Activated CD8-positive, alpha-beta memory T cell treated with anti-CD3 and anti-CD28 coated beads for 36 hours (primary cell): Measurements from ENCODE around the gene INSIG1. TPM values are rescaled to one million over a fixed set of nuclear protein-coding genes. Genes with fewer than 3 reads are reported as not detected.

Experiments
- CTCF ChIA-PET: fragments of 350-600 bp; sonication (Branson Sonifier 250); formaldehyde crosslinking; loops from one replicate; lab custom pipeline; 2021; ENCODE audit warnings: antibody characterized with exemption; lab: Charles Lee
- POLR2A ChIA-PET: fragments of 350-600 bp; sonication (Branson Sonifier 250); formaldehyde crosslinking; loops from one replicate; lab custom pipeline; 2021; ENCODE audit warnings: antibody characterized with exemption; lab: Charles Lee
- total RNA-seq, 2 experiments: library from RNA; stranded (reverse); gene quantifications; one replicate each; pipeline ENCODE4 v1.2.3, GENCODE V29; 2021

Gene INSIG1
- total RNA-seq, 2 experiments from 2014 or later: 45.7 to 47.0 TPM

DNA sequence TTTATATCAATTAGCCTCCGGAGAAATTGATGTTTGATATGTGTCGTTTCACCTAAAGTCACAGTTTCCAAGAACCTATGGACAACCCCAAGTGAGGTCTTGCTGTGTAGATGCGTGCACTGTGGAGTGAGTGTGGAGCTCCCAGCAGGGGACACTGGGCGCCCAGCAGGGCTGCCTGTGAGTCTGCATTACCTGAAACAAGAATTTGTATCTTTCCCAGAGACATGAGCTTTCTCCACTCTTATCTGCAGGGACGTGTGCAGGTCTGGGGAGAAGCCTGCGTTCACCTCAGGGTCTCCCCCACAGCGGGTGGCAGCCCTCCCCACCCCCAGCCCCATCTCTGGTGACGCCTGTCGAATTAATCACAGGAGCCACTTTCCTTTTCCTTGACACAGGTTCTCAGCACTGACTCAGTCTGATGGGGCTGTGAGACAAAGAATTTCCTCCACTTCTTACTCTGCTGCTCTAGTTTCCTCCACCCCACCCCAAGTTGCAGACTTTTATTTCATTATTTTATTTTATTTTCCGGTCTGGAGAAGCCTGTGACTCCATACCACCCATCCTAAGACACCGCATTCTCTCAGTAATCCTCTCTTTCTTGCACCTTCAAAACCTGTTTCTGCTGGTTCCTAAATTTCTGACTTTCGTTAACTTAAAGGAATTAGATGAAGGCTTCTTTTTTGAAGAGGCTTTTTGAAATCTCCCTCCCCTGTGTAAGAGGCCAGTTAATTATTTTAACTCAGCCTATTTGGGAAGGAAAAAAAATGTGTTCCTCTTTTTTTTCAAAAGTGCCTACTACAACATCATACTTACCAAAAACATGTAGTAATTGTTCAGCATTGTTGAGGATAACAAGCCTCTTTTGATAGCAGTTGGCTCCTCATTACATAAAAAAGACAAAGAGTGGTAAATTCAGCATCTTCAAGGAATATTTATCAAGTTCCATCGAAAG is 17.0 kb upstream of the INSIG1 start:
- POLR2A ChIA-PET: no interaction called here
- CTCF ChIA-PET: interaction anchor here (1.0 kb wide), 1 partner anchor 317 kb away, joined by 3 read pairs; no protein-coding TSS in a partner anchor

DNA sequence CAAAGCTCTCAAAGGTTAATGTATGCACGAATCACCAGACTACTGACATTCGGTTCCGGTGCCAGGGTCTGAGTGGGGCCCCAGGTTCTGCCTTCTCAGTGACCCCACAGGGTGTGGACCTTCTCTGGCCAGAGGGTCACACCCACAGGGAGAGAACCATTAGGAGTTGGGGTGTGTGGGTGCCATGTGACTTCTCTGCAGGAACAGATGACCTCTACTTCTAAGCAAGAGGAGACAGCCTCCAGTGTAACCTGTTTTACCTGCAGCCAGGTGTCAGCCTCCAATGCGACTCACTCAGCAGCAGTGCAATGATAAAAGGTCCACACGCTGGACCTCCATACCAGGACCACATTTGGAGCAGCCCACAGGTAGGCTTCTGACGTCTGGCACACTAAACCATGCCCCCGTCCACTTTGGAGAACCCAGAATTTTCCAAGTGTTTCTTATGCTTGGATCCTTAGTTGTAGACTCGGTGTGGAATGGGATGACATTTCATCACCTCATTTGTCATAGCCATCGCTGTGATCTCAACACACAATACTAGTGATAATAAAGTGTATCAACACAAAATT is 16.2 kb upstream of the INSIG1 start:
- POLR2A ChIA-PET: no interaction called here

DNA sequence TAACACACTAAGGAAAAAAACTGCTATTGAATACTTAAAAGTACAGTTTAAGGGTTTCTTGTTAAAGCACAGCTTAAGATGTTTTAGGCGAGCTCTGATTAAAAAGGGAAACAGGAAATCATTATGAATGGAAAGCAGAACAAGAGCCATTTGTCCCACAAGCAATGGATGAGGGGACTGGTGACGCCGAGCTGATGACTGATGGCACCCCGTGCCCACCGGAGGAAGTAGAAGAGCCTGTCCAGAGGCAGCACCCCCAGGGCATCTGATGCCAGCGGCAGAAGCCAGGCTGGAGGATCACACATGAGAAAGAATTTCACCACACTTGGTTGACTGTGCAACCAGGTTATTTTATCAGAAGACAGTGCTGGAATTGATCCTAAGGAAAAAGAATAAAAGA is 15.0 kb upstream of the INSIG1 start:
- CTCF ChIA-PET: interaction anchor here (0.9 to 4.1 kb wide), 3 partner anchors 10 to 16 kb away, joined by 3 to 11 read pairs (median 4); no protein-coding TSS in a partner anchor
- POLR2A ChIA-PET: interaction anchor here (1.0 kb wide), 1 partner anchor 14 kb away, joined by 3 read pairs; no protein-coding TSS in a partner anchor

More for the DNA sequence above, 16.2 kb upstream of the INSIG1 start:
- CTCF ChIA-PET: interaction anchor here (1.0 to 4.1 kb wide), 3 partner anchors 15 to 318 kb away, joined by 3 to 11 read pairs (median 4); no protein-coding TSS in a partner anchor

DNA sequence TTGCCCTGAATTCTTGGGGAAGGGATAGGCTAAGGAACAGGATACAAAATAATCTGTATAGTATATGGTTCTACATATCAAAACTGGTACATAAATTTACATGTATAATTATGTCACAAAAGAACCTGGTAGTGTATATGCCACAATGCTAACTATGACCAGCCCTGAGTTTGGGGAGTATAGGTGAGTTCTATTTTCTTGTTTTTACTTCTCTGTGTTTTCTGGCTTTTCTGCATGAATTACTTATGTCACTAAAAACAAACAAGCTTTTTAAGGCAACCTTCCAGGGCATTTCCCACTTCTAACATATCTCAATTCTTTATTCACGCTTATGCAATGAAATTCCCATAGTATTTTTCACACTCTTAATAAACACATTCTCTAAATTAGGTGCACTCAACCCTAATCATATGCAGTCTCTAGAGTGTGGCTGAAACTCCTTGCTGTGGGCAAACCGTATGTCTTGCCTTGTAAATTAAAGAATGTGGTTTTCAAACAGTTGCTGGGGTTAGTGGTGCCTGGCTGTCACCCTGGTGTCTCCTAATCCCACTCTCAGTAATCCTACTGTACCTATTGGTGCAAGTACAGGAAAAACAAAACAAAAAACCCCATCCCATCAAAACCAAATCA is 14.0 kb upstream of the INSIG1 start:
- CTCF ChIA-PET: interaction anchor here (0.9 to 4.1 kb wide), 2 partner anchors 11 to 12 kb away, joined by 3 to 11 read pairs; no protein-coding TSS in a partner anchor
- POLR2A ChIA-PET: interaction anchor here (0.7 kb wide), 1 partner anchor 306 kb away, joined by 3 read pairs; no protein-coding TSS in a partner anchor

DNA sequence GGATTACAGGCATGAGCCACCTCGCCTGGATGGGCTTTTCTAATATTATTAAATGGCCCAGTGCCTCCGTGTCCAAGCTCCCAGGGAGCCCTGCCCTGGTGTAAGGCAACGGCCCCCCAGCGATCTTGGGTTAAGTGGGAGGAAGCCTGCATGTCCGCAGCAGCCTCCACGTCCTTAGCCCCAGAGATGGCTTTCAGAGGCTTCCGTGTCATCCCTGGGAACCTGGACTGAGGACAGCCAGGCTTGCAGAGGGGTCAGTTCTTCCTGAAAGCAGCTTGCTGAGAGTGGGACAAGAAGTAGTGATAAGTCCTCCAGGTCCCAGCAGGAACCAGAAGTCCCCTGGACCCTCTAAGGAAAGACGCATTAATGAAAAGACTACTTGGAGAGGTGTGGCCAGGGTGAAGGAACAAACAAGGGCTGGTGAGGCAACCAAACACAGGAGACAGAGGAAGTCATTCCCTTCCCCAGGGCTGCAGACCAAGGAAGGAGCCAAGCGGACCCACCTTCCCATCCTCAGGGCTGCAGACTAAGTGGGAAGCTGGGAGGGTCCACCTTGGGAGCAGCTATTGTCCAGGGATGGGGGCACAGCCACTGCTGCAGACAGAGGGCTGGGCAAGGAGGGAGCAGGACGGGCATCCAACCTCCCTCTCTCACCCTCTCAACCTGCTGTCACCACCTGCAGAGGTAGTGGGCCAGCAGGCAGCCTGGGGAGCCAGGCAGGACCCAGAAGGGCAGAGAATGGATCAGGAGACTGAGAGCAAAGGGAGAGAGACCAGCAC is 13.0 kb upstream of the INSIG1 start:
- ChIA-PET POLR2A (interaction anchor here (0.7 kb wide), 1 partner anchor 307 kb away, joined by 3 read pairs; no protein-coding TSS in a partner anchor), CTCF (interaction anchor here (4.1 kb wide), 1 partner anchor 11 kb away, joined by 11 read pairs; no protein-coding TSS in a partner anchor)

- ChIA-PET POLR2A (no interaction called here), CTCF (interaction anchor here (4.1 kb wide), 1 partner anchor 11 kb away, joined by 11 read pairs; no protein-coding TSS in a partner anchor)
These were observed 12.3 kb upstream of the INSIG1 start for GRCh38 chr7:155285423-155285822.

DNA sequence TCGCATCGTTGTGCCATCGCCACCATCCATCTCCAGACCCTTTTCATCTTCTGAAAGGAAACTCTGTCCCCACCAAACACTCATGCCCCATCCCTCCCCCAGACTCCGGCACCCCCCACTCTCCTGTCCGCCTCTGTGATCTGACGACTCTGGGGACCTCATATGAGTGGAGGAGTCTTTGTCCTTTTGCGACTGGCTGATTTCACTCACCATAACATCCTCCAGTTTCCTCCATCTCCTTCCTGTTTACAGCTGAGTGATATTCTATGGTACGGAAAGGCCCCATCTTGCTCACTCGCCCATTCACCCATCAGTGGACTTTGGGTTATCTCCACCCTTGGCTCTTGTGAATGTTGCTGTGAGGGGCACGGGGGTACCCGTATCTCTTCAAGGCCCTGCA is 11.8 kb upstream of the INSIG1 start:
- POLR2A ChIA-PET: no interaction called here
- CTCF ChIA-PET: no interaction called here

DNA sequence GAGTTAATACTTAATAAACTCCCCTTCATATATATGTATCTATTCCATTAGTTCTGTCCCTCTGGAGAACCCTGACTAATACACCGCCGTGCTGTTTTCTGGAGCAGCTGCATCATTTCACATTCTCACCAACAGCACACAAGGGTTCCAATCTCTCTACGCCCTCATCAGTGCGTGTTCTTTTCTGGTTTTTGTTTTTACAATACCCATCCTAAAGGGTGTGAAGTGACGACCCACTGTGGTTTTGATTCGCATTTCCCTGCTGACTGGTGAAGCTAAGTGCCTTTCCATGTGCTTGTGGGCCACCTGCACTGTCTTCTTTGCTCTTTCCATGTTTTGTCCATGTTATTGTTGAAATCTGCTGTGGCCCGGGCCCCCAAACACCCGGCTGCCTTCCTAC is 11.0 kb upstream of the INSIG1 start:
- ChIA-PET CTCF (no interaction called here), POLR2A (no interaction called here)

- ChIA-PET CTCF (interaction anchor here (1.5 kb wide), 1 partner anchor 58 kb away, joined by 4 read pairs; no protein-coding TSS in a partner anchor), POLR2A (no interaction called here)
These were observed 10.3 kb upstream of the INSIG1 start for GRCh38 chr7:155287284-155287935.

- ChIA-PET CTCF (interaction anchor here (1.5 kb wide), 1 partner anchor 57 kb away, joined by 4 read pairs; no protein-coding TSS in a partner anchor), POLR2A (no interaction called here)
These were observed 9.6 kb upstream of the INSIG1 start for GRCh38 chr7:155288055-155288454.

DNA sequence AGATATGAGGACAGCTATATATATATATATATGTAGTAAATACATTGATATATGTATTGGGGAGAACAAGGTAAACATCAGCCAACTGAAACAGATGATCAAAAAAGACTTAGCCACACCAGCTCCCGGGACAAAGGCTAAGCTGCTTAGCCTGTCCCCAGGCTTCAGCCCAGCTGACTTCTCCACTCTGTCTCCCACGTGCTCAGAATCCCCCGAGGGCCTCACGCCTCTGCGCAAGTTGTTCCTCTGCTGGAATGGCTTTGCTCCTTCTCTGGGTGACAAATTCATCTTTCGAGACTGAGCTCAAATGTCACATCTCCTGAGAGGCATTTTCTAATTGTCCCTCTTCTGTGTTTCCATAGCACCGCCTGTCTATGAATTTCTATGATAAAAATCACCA is 8.6 kb upstream of the INSIG1 start:
- CTCF ChIA-PET: interaction anchor here (0.8 to 1.0 kb wide), 2 partner anchors 8 to 56 kb away, joined by 3 read pairs; no protein-coding TSS in a partner anchor

GRCh38 chr7:155289949-155290501 is 7.7 kb upstream of the INSIG1 start:
- ChIA-PET POLR2A (interaction anchor here (1.4 kb wide), 1 partner anchor 7 kb away, joined by 4 read pairs; the partner anchor contains the start of gene INSIG1), CTCF (no interaction called here)

More for the DNA sequence above, 8.6 kb upstream of the INSIG1 start:
- POLR2A ChIA-PET: interaction anchor here (1.4 kb wide), 1 partner anchor 8 kb away, joined by 4 read pairs; the partner anchor contains the start of gene INSIG1

DNA sequence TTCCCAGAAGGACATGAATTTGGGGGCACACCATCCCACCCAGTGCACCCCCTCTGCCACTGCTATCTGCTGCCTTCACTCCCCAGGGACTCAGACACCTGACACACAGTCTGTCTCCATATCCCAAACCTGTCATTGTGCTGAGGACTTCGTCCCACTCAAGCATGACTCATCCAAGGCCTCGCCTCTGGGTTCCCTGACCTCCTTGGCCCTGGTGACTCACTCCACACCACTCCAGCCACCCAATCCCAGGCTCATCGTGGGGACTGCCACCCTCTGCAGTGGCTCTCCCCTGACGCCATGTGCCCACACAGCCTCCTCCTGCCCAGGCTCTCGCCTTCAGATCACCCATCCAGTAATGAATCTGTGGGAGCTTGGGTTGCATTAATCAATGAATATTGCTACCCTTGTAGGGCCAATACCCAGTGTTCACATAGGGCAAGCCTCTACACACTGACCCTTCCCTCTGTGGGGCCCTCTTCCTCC is 6.6 kb upstream of the INSIG1 start:
- ChIA-PET POLR2A (no interaction called here), CTCF (no interaction called here)

GRCh38 chr7:155291729-155292128 is 5.9 kb upstream of the INSIG1 start:
- ChIA-PET CTCF (no interaction called here), POLR2A (no interaction called here)

DNA sequence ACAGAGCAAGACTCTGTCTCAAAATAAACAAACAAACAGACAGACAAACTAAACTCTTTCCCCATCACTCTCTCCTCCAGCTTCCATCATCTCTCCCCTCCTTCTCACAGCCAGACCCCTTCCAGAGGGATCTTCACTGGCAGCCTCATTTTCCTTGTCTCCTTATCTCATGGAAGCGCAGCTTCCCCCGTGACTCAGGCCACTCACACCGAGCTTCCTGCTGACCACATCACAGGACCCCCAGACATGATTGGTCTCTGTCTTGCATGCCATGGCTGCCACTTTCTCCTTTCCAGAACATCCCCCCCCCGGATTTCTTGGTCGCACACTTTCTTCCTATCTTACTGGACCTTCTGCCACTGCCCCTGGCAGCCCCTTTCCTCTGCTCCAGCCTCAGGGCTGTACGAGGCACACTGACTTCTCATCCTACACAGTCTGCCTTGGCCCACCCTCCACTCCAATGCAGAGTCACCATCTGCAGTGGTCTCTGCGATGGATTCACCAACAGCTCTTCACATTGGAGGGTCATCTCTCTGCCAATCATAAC is 4.9 kb upstream of the INSIG1 start:
- ChIA-PET POLR2A (no interaction called here), CTCF (no interaction called here)

GRCh38 chr7:155293721-155294510 is 3.8 kb upstream of the INSIG1 start:
- CTCF ChIA-PET: interaction anchor here (0.7 to 1.1 kb wide), 2 partner anchors 16 to 103 kb away, joined by 3 read pairs; no protein-coding TSS in a partner anchor
- POLR2A ChIA-PET: no interaction called here
